HG02588 (cell line): ENCODE results near the gene PIK3CD.

Source experiments
- ATAC-seq: cut with Tn5 transposase; IDR thresholded peaks from one replicate; pipeline ENCODE4 v1.9.1; 2021; ENCODE audit warnings: mild to moderate bottlenecking, moderate library complexity; ENCODE audit not compliant: unreplicated experiment

Gene PIK3CD

DNA sequence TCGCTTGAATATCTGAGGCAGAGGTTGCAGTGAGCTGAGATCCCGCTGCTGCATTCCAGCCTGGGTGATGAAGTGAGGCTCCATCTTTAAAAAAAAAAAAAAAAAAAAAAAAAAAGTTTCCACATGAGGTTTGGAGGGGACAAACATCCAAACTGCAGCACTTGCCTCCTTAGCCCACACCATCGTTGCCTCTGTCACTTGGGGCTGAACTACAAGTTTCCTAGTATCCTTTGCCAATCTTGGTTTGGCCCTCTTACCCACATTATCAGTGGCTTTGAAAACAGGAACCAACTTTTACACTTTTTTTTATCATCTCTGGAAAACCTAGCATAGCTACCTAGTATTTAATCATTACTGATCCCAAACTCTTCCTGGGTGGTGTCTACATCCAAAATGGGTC lies 113.0 kb downstream of the PIK3CD start:
- no peak for ATAC-seq

DNA sequence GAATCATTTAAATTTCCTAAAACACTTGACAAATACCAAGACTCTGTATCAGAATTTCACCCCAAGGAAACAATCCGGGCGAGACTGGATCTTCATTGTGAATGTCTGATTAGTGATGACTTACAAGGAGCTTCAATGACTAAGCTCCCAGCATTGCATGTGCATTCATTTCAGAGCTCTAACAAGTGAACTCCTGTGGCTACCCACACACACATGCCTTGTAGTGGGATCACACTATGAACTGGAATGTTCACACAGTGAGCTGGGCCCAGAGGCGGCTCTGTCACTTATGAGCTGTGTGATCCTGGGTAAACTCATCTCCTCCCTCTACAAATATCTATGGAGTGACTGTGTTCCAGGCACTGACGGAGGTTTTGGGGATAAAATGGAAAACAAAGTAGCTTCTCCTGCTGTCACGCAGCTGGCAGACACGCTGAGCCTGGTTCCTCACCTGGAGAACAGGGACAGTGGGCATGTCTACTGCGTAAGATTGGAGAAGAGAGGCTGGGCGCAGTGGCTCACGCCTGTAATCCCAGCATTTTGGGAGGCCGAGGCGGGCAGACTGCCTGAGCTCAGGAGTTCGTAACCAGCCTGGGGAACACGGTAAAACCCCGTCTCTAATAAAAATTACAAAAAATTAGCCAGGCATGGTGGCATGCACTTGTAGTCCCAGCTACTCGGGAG lies 115.4 kb downstream of the PIK3CD start:
- no peak for ATAC-seq

DNA sequence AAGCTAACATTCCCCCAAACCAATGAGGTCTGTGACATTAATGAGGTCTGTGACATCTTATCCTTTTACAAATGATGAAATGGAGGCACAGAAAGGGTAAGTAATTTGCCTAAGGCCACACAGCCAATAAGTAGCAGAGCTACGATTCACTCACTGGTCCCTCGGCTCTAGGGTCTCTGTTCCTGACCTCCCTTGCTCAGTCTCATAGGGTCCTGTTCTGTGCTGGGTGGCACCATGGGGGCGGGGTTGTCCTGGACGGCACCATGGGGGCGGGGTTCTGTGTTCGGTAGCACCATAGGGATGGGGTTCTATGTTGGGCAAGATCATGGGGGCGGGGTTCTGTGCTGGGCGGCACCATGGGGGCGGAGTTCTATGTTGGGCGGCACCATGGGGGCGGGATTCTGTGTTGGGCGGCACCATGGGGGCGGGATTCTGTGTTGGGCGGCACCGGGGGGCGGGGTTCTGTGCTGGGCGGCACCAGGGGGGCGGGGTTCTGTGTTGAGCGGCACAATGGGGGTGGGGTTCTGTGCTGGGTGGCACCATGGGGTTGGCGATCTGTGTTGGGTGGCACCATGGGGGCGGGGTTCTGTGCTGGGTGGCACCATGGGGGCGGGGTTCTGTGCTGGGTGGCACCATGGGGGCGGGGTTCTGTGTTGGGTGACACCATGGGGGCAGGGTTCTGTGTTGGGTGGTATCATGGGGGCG lies 116.6 kb downstream of the PIK3CD start:
- ATAC-seq, result no peak

DNA sequence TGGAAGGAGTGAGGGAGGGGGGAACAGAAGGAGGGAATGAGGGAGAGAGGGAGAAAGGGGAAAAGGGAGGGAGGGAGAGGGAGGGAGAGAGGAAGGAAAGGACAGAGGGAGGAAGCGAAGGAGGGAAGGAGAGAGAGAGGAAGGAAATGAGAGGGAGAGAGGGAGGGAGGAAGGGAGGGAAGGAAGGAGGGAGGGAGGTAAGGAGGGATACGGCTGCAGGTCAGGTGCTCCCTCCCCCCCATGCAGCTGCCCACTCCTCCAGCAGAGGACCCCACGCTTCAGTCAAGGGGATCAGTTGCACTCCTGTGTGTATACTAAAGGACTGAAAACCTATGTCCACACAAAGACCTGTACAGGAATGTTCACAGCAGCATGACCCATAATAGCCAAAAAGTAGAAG lies 117.5 kb downstream of the PIK3CD start:
- no peak for ATAC-seq

DNA sequence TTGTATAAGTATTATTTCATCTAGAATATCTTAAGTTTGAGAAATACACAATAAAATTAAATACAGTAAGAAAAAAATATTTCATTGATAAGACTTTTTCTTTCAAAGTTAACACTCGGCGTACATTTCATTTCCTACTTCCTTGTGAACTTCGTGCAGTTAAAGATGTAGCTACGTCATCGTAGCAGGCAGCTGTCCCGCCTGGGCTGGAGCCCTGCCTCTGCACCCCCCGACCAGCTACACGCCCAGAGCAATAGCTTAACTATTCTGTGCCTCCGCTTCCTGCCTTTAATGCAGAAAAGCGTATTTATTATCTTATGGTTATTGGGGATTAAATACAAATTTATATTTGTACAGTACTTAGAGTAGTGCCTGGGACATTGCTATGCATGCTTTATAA lies 118.8 kb downstream of the PIK3CD start:
- ATAC-seq, result no peak

DNA sequence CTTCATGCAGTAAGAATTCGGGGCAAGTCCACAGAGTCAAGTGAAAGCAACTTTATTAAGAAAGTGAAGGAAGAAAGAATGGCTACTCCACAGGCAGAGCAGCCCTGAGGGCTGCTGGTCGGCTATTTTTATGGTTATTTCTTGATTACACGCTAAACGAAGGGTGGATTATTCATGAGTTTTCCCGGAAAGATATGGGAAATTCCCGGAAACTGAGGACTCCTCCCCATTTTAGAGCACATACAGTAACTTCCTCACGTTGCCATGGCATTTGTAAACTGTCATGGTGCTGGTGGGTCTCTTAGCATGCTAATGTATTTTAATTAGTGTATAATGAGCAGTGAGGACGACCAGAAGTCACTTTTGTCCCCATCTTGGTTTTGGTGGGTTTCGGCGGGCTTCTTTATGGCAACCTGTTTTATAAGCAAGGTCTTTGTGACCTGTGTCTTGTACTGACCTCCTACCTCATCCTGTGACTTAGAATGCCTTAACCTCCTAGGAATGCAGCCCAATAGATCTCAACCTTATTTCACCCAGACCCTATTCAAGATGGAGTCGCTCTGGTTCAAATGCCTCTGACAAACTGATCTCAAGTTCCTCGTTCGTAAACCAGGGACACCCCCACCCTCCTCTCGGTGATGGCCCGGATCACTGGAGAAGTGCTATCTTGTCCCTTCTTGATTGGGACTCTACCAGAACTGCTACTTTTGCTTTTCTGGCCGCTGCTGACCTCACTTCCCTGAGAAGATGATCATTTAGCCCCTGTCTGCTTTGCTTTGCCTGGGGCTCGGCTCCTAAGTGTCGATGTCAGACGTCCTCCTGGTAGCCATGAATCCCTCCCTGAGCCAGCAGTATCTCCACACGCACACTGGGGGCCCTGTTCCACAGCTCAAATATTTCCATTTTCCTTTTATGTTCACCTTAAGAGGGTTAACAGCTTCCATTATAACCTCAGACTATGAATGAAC lies 123.5 kb downstream of the PIK3CD start:
- no peak for ATAC-seq

DNA sequence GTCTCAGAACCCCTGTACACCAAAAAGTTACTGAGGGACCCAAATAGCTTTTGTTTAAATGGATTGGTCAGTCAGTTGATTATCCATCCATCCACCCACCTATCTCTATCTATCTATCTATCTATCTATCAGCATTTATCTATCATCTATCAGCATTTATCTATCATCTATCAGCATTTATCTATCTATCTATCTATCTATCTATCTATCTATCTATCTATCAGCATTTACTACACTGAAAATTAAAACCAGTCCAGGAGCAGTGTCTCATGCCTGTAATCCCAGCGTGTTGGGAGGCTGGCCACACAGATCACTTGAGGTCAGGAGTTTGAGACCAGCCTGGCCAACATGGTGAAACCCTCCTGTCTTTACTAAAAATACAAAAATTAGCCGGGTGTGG lies 125.2 kb downstream of the PIK3CD start:
- ATAC-seq, result no peak
